Sigmoid colon (tissue), 4 donors: ENCODE results near the gene CNDP1.

ENCODE experiments used
- CTCF ChIP-seq, 4 experiments: fragments of 450-650 bp in 3 of 4; fragments of 200-600 bp in 1 of 4; IDR thresholded peaks; one replicate each; pipeline ENCODE4 v1.5.1; 2016 to 2019; ENCODE audit warnings: antibody characterized with exemption in 4 of 4, mild to moderate bottlenecking in 3 of 4, moderate library complexity in 2 of 4
- POLR2A ChIP-seq, 2 donors: fragments of 450-650 bp; IDR thresholded peaks; one replicate each; pipeline ENCODE4 v1.6.1; 2016; ENCODE audit warnings: antibody characterized with exemption in 2 of 2, mild to moderate bottlenecking in 2 of 2, moderate library complexity in 2 of 2
- POLR2AphosphoS5 ChIP-seq, 4 donors: sonication (generic); formaldehyde crosslinking; IDR thresholded peaks; one replicate each; pipeline ENCODE4 v1.6.1; 2017; ENCODE audit warnings: antibody characterized with exemption in 4 of 4

- no peak for TF ChIP-seq CTCF (IDR thresholded peaks at IDR 0.05)
- TF ChIP-seq POLR2A (IDR thresholded peaks at IDR 0.05): no peak
- TF ChIP-seq POLR2AphosphoS5 (IDR thresholded peaks at IDR 0.05): no peak
Observed at GRCh38 chr18:74510770-74511095, 23.6 kb upstream of the CNDP1 start.
